Stimulated activated CD4-positive, alpha-beta T cell treated with anti-CD3 and anti-CD28 coated beads, Interleukin-12 subunit alpha, Interleukin-12 subunit beta, amount 100 ng/mL, for 48 hours (primary cell): ENCODE results near the gene MMP3.
"Not testable (repeated sequence)": the region's sequence is repeated elsewhere in the genome, so short reads cannot be mapped to it uniquely, and the experiment has no call there.

Source experiments
- DNase-seq, 3 donors: peaks; one replicate each; pipeline ENCODE4 v3.0.0-alpha.2; 2020; ENCODE audit warnings: low read depth in 2 of 3, low spot score in 1 of 3

Gene MMP3

GRCh38 chr11:102843489-102843888 lies at the start of gene MMP3:
Gene MMP3 (minus strand): TSS chr11:102843609. CDS start chr11:102843546, 63 bp downstream.
- DNase-seq, result no peak

- no peak for DNase-seq
These were observed 48.3 kb upstream of the MMP3 start for GRCh38 chr11:102891736-102892135.

GRCh38 chr11:102886999-102887398 lies 43.6 kb upstream of the MMP3 start:
- no peak for DNase-seq

GRCh38 chr11:102883141-102883540 lies 39.7 kb upstream of the MMP3 start:
- DNase-seq, result no peak

- no peak for DNase-seq
These were observed 39.1 kb upstream of the MMP3 start for GRCh38 chr11:102882389-102883024.

GRCh38 chr11:102879801-102880200 lies 36.4 kb upstream of the MMP3 start:
- no peak for DNase-seq

- no peak for DNase-seq
These were observed 35.2 kb upstream of the MMP3 start for GRCh38 chr11:102878595-102878994.

- DNase-seq, result no peak
These were observed 31.4 kb upstream of the MMP3 start, which contains the start of gene MMP12 for GRCh38 chr11:102874852-102875251. Gene MMP12 (minus strand): TSS chr11:102874982. CDS start chr11:102874937, 45 bp downstream.

- not testable (repeated sequence) for DNase-seq
These were observed 26.1 kb upstream of the MMP3 start for GRCh38 chr11:102869354-102869964.

- DNase-seq, result no peak
These were observed 24.9 kb upstream of the MMP3 start for GRCh38 chr11:102868339-102868738.

GRCh38 chr11:102864724-102865123 lies 21.3 kb upstream of the MMP3 start:
- DNase-seq, result no peak

- no peak for DNase-seq
These were observed 10.5 kb upstream of the MMP3 start for GRCh38 chr11:102853956-102854355.

- no peak for DNase-seq
These were observed 9.6 kb upstream of the MMP3 start for GRCh38 chr11:102853055-102853454.

- no peak for DNase-seq
These were observed 7.8 kb upstream of the MMP3 start for GRCh38 chr11:102850973-102851745.

- no peak for DNase-seq
These were observed 5.9 kb upstream of the MMP3 start for GRCh38 chr11:102849311-102849710.

GRCh38 chr11:102846292-102846691 lies 2.9 kb upstream of the MMP3 start:
- DNase-seq, result no peak

- DNase-seq, result no peak
These were observed 479 bp downstream of the MMP3 start for GRCh38 chr11:102842930-102843329.

GRCh38 chr11:102840018-102840417 lies 3.4 kb downstream of the MMP3 start:
- DNase-seq, result no peak

GRCh38 chr11:102837646-102838045 lies 5.8 kb downstream of the MMP3 start:
- DNase-seq, result no peak

GRCh38 chr11:102837156-102837555 lies 6.3 kb downstream of the MMP3 start:
- no peak for DNase-seq

- no peak for DNase-seq
These were observed 7.0 kb downstream of the MMP3 start for GRCh38 chr11:102836290-102836875.

- no peak for DNase-seq
These were observed 9.7 kb downstream of the MMP3 start for GRCh38 chr11:102833731-102834130.
